ENCODE measurements around the gene ZNF382.
A peak's percentile ranks its signal among the peaks of the same experiment; 100 is the strongest.
"Not testable (repeated sequence)": the region's sequence is repeated elsewhere in the genome, so short reads cannot be mapped to it uniquely, and the experiment has no call there.

The ZNF382 gene

DNA sequence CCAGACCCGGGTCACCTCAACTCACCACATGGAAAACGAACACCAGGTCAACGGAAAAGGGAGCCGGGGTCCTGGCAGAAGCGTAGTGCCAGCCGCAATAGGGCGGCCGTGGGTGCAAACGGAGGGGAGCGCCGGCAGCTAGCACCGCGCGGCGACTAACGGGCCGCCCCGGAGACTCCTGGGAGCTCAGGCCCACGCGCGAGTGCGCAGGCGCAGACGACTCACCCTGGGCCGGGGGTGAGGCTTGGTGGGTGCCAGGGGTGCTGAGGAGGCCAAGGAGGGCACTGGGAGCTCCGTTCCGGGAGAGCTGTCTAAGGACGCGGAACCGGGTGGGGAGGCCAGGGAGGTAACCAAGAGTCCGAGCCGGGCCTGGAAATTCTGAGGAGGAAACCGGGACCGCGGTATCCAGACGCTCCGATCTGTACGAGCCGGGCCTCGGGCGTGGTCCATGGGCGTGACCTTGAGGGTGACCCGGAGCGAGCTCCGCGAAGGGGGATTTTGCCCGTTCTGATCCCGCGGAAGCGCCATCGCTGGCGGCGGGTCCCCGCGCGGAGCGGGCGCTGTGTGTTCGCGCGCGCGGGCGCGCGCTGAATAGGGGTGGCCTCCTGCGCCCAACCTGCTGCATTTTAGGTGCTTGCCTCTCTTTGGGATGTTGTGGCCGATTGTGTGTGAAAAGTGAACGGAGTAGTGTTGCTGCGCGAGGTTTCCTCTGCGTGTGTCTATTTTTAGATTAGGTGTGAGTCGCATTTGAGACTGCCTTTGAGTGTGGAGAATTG, at the start of gene ZNF382:
ZNF382 (plus strand) TSS at position 213 of the 776 bp plus-strand sequence. CDS start 4,602 bp downstream, outside the sequence.
- TF ChIP-seq Cebpa-rat (IDR thresholded peaks at IDR 0.05) = no peak
- Histone ChIP-seq H3K27ac (peak within 1 kb of the TSS; percentile 81), H3K4me2 (peak within 1 kb of the TSS; percentile 92), H3K4me3 (peak within 1 kb of the TSS; percentile 85), H4K20me1 (peaks cover 12% of the 10 kb centered on the region; the same call in 1 of the 2 replicates), H3K4me1 (peaks cover 26% of the 10 kb centered on the region), H3K36me3 (peaks cover 44% of the 10 kb centered on the region), H3K27me3 (no peaks in the 10 kb centered on the region), H3K9ac (peak within 1 kb of the TSS; percentile 79), H3K9me3 (peaks cover 43% of the 10 kb centered on the region)

GRCh38 chr19:36564391-36564790, 40.7 kb upstream of the ZNF382 start:
- no peak overlapping the region for H3K4me2 ChIP-seq
- no peaks in the 10 kb centered on the region for H3K27me3 ChIP-seq
- no peak for TF ChIP-seq Cebpa-rat (IDR thresholded peaks at IDR 0.05)
- H3K4me3 ChIP-seq = no peak overlapping the region
- H3K4me1 ChIP-seq = no peaks in the 10 kb centered on the region
- H3K9ac ChIP-seq = no peak overlapping the region
- peaks cover 100% of the 10 kb centered on the region for H3K9me3 ChIP-seq
- H3K27ac ChIP-seq = no peak overlapping the region
- peaks cover 99% of the 10 kb centered on the region for H3K36me3 ChIP-seq
- no peaks in the 10 kb centered on the region for H4K20me1 ChIP-seq

DNA sequence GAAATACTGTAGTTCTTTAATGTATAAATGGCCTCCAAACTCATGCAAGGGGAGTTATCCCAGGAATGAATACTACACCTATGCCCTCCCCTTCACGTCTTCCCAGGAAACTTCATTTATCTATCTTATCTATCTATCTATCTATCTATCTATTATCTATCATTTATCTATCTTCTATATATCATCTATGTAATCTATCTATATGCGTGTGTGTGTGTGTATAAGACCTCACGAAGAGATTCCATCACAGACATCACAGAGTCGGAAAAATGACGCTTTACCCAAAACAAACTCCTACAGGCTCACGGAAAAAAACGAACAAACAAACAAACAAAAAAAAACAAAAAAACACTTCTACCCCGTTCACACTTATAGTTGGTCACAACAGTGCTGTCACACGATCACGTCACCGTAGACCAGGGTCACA, 32.5 kb upstream of the ZNF382 start:
- H3K27ac ChIP-seq = peak overlapping the region; percentile 86
- no peak for TF ChIP-seq Cebpa-rat (IDR thresholded peaks at IDR 0.05)
- H3K4me2 ChIP-seq = peak overlapping the region; percentile 91

GRCh38 chr19:36573020-36573894, 31.9 kb upstream of the ZNF382 start, which contains the start of gene ZNF529:
Gene ZNF529 (minus strand): TSS chr19:36573292. CDS start chr19:36572346, 946 bp downstream.
- peak within 1 kb of the TSS; percentile 85 for H3K4me3 ChIP-seq
- TF ChIP-seq Cebpa-rat (IDR thresholded peaks at IDR 0.05) = no peak
- H3K9ac ChIP-seq = peak within 1 kb of the TSS; percentile 87
- H3K9me3 ChIP-seq = peaks cover 60% of the 10 kb centered on the region
- H4K20me1 ChIP-seq = no peaks in the 10 kb centered on the region
- H3K4me1 ChIP-seq = peaks cover 22% of the 10 kb centered on the region
- H3K36me3 ChIP-seq = peaks cover 66% of the 10 kb centered on the region
- H3K27me3 ChIP-seq = no peaks in the 10 kb centered on the region
- peak within 1 kb of the TSS; percentile 86 for H3K27ac ChIP-seq
- H3K4me2 ChIP-seq = peak within 1 kb of the TSS; percentile 91

More for the DNA sequence above, 32.5 kb upstream of the ZNF382 start:
- Histone ChIP-seq H3K9me3 (peaks cover 60% of the 10 kb centered on the region), H3K4me1 (peaks cover 22% of the 10 kb centered on the region), H3K27me3 (no peaks in the 10 kb centered on the region), H4K20me1 (no peaks in the 10 kb centered on the region), H3K36me3 (peaks cover 66% of the 10 kb centered on the region), H3K4me3 (peak overlapping the region; percentile 85), H3K9ac (peak overlapping the region; percentile 87)

GRCh38 chr19:36573895-36574720, 31.0 kb upstream of the ZNF382 start:
- H3K4me2 ChIP-seq = peak overlapping the region; percentile 91
- H3K9me3 ChIP-seq = peaks cover 60% of the 10 kb centered on the region
- peaks cover 22% of the 10 kb centered on the region for H3K4me1 ChIP-seq
- peak overlapping the region; percentile 86 for H3K27ac ChIP-seq
- no peaks in the 10 kb centered on the region for H3K27me3 ChIP-seq
- no peaks in the 10 kb centered on the region for H4K20me1 ChIP-seq
- peak overlapping the region; percentile 85 for H3K4me3 ChIP-seq
- peak overlapping the region; percentile 87 for H3K9ac ChIP-seq
- no peak for TF ChIP-seq Cebpa-rat (IDR thresholded peaks at IDR 0.05)
- H3K36me3 ChIP-seq = peaks cover 66% of the 10 kb centered on the region

DNA sequence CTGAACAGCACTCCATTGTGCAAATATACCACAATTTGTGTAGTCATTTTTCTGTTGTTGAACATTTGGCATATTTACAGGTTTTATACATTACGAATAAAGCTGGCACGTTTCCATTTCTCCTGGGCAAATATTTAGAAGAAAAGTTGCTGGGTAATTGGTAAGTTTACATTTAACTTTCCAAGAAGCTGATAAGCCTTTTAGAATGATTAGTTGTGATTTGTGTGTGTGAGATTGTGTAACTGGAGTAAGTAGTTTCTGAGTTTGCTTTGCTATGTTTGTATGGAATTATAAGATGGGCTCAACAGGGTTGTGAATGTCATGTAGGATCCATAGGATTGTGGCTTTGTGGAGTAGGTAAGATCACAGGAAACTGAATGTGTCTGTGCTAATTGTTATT, 30.4 kb upstream of the ZNF382 start:
- H3K36me3 ChIP-seq = peaks cover 66% of the 10 kb centered on the region
- no peaks in the 10 kb centered on the region for H3K27me3 ChIP-seq
- peaks cover 22% of the 10 kb centered on the region for H3K4me1 ChIP-seq
- TF ChIP-seq Cebpa-rat (IDR thresholded peaks at IDR 0.05) = no peak
- H3K9ac ChIP-seq = no peak overlapping the region; the same call in 1 of the 2 replicates
- H3K4me3 ChIP-seq = no peak overlapping the region
- no peaks in the 10 kb centered on the region for H4K20me1 ChIP-seq
- H3K4me2 ChIP-seq = peak overlapping the region; percentile 91
- H3K27ac ChIP-seq = no peak overlapping the region
- H3K9me3 ChIP-seq = peaks cover 60% of the 10 kb centered on the region

- peak overlapping the region; percentile 5; the same call in 1 of the 2 replicates for H3K4me3 ChIP-seq
- H3K36me3 ChIP-seq = peaks cover 73% of the 10 kb centered on the region
- TF ChIP-seq Cebpa-rat (IDR thresholded peaks at IDR 0.05) = no peak
Measured at GRCh38 chr19:36577271-36577996, 27.7 kb upstream of the ZNF382 start.

GRCh38 chr19:36579255-36579654, 25.9 kb upstream of the ZNF382 start:
- no peak overlapping the region for H3K9ac ChIP-seq
- H3K9me3 ChIP-seq = peaks cover 76% of the 10 kb centered on the region
- H3K27me3 ChIP-seq = no peaks in the 10 kb centered on the region
- no peak overlapping the region for H3K27ac ChIP-seq
- peaks cover 8% of the 10 kb centered on the region for H3K4me1 ChIP-seq
- H3K4me3 ChIP-seq = no peak overlapping the region
- peaks cover 88% of the 10 kb centered on the region for H3K36me3 ChIP-seq
- H4K20me1 ChIP-seq = no peaks in the 10 kb centered on the region
- H3K4me2 ChIP-seq = no peak overlapping the region
- TF ChIP-seq Cebpa-rat (IDR thresholded peaks at IDR 0.05) = no peak

More at GRCh38 chr19:36577271-36577996, 27.7 kb upstream of the ZNF382 start:
- Histone ChIP-seq H4K20me1 (no peaks in the 10 kb centered on the region), H3K27ac (no peak overlapping the region), H3K4me2 (no peak overlapping the region), H3K27me3 (no peaks in the 10 kb centered on the region), H3K9me3 (peaks cover 68% of the 10 kb centered on the region), H3K9ac (no peak overlapping the region), H3K4me1 (peaks cover 14% of the 10 kb centered on the region)

DNA sequence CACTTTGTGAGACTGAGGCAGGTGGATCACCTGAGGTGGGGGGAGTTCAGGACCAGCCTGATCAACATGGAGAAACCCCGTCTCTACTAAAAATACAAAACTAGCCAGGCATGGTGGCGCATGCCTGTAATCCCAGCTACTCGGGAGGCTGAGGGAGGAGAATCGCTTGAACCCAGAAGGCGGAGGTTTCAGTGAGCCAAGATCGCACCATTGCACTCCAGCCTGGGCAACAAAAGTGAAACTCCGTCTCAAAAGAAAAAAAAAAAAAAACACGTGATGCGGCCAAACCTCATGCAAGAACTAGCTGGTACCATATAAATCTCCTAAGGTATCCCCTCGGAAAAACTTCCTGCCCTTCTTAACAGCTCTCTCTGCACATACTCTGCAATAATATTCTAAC, 2.4 kb upstream of the ZNF382 start:
- H3K9me3 ChIP-seq = peaks cover 50% of the 10 kb centered on the region
- H3K4me2 ChIP-seq, H3K9ac ChIP-seq, H3K27me3 ChIP-seq, H3K4me3 ChIP-seq, H3K27ac ChIP-seq: not testable (repeated sequence)
- H3K36me3 ChIP-seq = peaks cover 30% of the 10 kb centered on the region
- H3K4me1 ChIP-seq = peaks cover 26% of the 10 kb centered on the region
- H4K20me1 ChIP-seq = peaks cover 12% of the 10 kb centered on the region; the same call in 1 of the 2 replicates

All from BLaER1 (cell line).